Lower leg skin (tissue), 3 donors: ENCODE results near the gene STH.
"Not testable (repeated sequence)": the region's sequence is repeated elsewhere in the genome, so short reads cannot be mapped to it uniquely, and the experiment has no call there.

Experiments
- CTCF ChIP-seq, 3 donors: fragments of 450-650 bp; IDR thresholded peaks; one replicate each; pipeline ENCODE4 v1.5.1; 2016; ENCODE audit warnings: antibody characterized with exemption in 3 of 3, mild to moderate bottlenecking in 3 of 3, moderate library complexity in 2 of 3
- POLR2A ChIP-seq, 2 donors: fragments of 450-650 bp; IDR thresholded peaks; one replicate each; pipeline ENCODE4 v1.6.1; 2016 to 2017; ENCODE audit warnings: antibody characterized with exemption in 2 of 2, mild to moderate bottlenecking in 1 of 2, moderate library complexity in 1 of 2

GRCh38 chr17:46019408-46019925 lies 20.4 kb downstream of the STH start:
- not testable (repeated sequence) for TF ChIP-seq CTCF, POLR2A (IDR thresholded peaks at IDR 0.05)
